ENCODE data around the gene KRT17.

GRCh38 chr17:41655611-41656111 lies 31.3 kb upstream of the KRT17 start:
- TF ChIP-seq CTCF (IDR thresholded peaks at IDR 0.05; ENCODE audit: borderline replicate concordance, extremely low read depth, low read length, poor library complexity, severe bottlenecking) (no peak), EZH2 (IDR thresholded peaks at IDR 0.05; ENCODE audit: borderline replicate concordance, low read depth, low read length, severe bottlenecking) (no peak)
